Common myeloid progenitor, CD34-positive (primary cell): ENCODE measurements around the gene ACVR1.
A peak's percentile ranks its signal among the peaks of the same experiment; 100 is the strongest.
"Not testable (repeated sequence)": the region's sequence is repeated elsewhere in the genome, so short reads cannot be mapped to it uniquely, and the experiment has no call there.

Experiments
- CTCF ChIA-PET: fragments of 350-600 bp; sonication (Branson Sonifier 250); formaldehyde crosslinking; loops from one replicate; lab custom pipeline; 2021; ENCODE audit warnings: antibody characterized with exemption; lab: Charles Lee
- POLR2A ChIA-PET: fragments of 350-600 bp; sonication (Branson Sonifier 250); formaldehyde crosslinking; loops from one replicate; lab custom pipeline; 2021; ENCODE audit warnings: antibody characterized with exemption; lab: Charles Lee
- DNase-seq, 3 donors: peaks; one replicate each; pipeline versions ENCODE4 v3.0.0 to v3.0.0-alpha.2; 2013
- H3K27ac ChIP-seq, 2 experiments: 1 replicate in 1 of 2; 2 replicates in 1 of 2; pipeline ENCODE4 v1.7.0; 2013; ENCODE audit warnings: inconsistent platforms in 2 of 2, low read length in 2 of 2, mild to moderate bottlenecking in 2 of 2, low read depth in 1 of 2, moderate library complexity in 1 of 2; ENCODE audit not compliant: severe bottlenecking in 2 of 2, insufficient read depth in 1 of 2, poor library complexity in 1 of 2
- H3K27me3 ChIP-seq, 5 experiments: replicated peaks in 2 of 5; 1 replicate in 3 of 5; 2 replicates in 2 of 5; pipeline versions ENCODE4 v1.6.1 to v1.7.0; 2013; ENCODE audit warnings: low read length in 4 of 5, mild to moderate bottlenecking in 2 of 5, moderate library complexity in 2 of 5, inconsistent platforms in 1 of 5; ENCODE audit not compliant: insufficient read depth in 5 of 5, control insufficient read depth in 4 of 5
- H3K36me3 ChIP-seq, 4 experiments: 1 replicate in 2 of 4; 2 replicates in 2 of 4; pipeline versions ENCODE4 v1.6.1 to v1.7.0; 2013; ENCODE audit warnings: low read length in 3 of 4, control low read depth in 1 of 4, mild to moderate bottlenecking in 1 of 4; ENCODE audit not compliant: control insufficient read depth in 4 of 4, insufficient read depth in 4 of 4
- H3K4me1 ChIP-seq, 4 experiments: 1 replicate in 3 of 4; 2 replicates in 1 of 4; pipeline versions ENCODE4 v1.6.1 to v1.7.1; 2013; ENCODE audit warnings: low read length in 3 of 4, mild to moderate bottlenecking in 3 of 4, control low read depth in 1 of 4, inconsistent platforms in 1 of 4, moderate library complexity in 1 of 4; ENCODE audit not compliant: control insufficient read depth in 4 of 4, insufficient read depth in 4 of 4; ENCODE audit errors: control extremely low read depth in 1 of 4
- H3K4me3 ChIP-seq, 7 experiments: 1 replicate in 4 of 7; 2 replicates in 3 of 7; pipeline versions ENCODE4 v1.5.1 to v1.7.0; 2013; ENCODE audit warnings: mild to moderate bottlenecking in 7 of 7, low read length in 6 of 7, moderate library complexity in 6 of 7, inconsistent platforms in 2 of 7, low read depth in 2 of 7, control low read depth in 1 of 7; ENCODE audit not compliant: insufficient read depth in 4 of 7, control insufficient read depth in 1 of 7; ENCODE audit errors: extremely low read depth in 1 of 7
- H3K9me3 ChIP-seq, 5 experiments: 1 replicate in 4 of 5; 2 replicates in 1 of 5; pipeline versions ENCODE4 v1.6.1 to v1.7.1; 2013; ENCODE audit warnings: low read length in 4 of 5, mild to moderate bottlenecking in 2 of 5, inconsistent platforms in 1 of 5, low read depth in 1 of 5, moderate library complexity in 1 of 5; ENCODE audit not compliant: control insufficient read depth in 4 of 5, insufficient read depth in 2 of 5; ENCODE audit errors: control extremely low read depth in 1 of 5
- WGBS: methylation state at CpG from one replicate; pipeline ENCODE4 v1.1.5; 2013; ENCODE audit not compliant: insufficient coverage; 5-methylcytosine and 5-hydroxymethylcytosine counted together

Gene ACVR1

DNA sequence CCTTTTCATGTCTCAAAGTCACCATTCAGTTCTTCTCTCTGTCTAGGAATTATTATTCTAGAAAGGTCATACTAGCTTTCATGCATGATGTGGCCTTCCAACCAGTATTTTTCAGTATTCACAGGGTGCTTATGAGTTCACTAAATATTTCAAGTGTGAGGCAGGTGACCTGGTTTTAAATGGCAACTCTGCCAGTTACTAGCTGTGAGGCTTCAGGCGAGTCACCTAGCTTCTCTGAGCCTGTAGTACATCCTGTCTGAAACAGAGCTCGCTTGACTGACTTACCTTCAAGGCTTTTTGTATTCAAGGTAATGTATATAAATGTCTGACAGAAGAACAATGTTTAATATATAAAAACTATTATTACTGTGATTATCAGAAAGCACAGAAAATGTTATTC, 19.4 kb upstream of the ACVR1 start:
- Histone ChIP-seq H3K27me3 (no peaks in the 10 kb centered on the region), H3K4me1 (peaks cover 8 to 29% (median 13%) of the 10 kb centered on the region in 4 experiments), H3K27ac (no peak overlapping the region), H3K4me3 (no peak overlapping the region), H3K36me3 (no peaks in the 10 kb centered on the region), H3K9me3 (no peaks in the 10 kb centered on the region)
- DNase-seq: no peak
- ChIA-PET POLR2A (no interaction called here), CTCF (interaction anchor here (0.7 to 1.4 kb wide), 2 partner anchors 19 to 119 kb away, joined by 3 read pairs; partner anchors contain the start of gene ACVR1)
- no CpG with 5 or more reads among the region's 2 CpGs for WGBS

DNA sequence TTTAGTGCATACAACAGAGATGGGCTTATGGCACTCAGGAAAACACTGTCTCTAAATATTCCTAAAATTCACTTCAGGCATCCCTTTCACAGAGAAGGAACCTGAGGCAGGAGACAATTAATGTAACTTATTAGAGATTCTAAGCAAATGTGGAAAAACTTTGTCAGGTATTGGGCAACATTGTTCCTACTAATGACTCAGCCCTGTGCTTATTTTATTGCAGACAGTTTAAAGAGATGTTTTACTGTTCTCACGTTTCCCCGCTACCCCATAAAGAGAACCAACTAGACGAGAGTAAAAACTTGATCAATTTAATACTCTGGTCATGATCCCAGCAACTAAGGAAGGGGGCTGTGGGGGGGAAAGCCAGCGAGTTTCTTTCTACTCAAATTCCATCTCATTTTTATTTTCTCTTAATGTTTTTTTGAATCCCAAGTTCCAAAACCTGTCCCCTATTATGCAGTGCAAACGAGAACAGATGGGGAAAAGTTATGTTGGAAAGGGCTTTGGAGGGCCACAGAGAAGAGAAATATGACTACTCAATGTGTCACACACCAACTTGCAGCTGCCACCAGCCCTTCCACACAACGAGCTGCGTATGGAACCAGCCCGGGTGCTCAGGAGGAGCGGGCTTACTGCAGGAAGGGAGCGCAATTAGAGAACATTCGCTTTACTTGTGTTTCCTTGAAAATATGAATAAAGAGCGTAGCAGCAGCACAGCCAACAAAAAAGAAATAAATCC, 18.7 kb upstream of the ACVR1 start:
- peaks cover 8 to 29% (median 13%) of the 10 kb centered on the region in 4 experiments for H3K4me1 ChIP-seq
- H3K27ac ChIP-seq: no peak overlapping the region
- ChIA-PET POLR2A (no interaction called here), CTCF (interaction anchor here (0.7 to 1.4 kb wide), 2 partner anchors 18 to 118 kb away, joined by 3 read pairs; partner anchors contain the start of gene ACVR1)
- no peaks in the 10 kb centered on the region for H3K36me3 ChIP-seq
- H3K27me3 ChIP-seq: no peaks in the 10 kb centered on the region
- WGBS: 96% methylated on average over 10 of the region's 12 CpGs
- no peaks in the 10 kb centered on the region for H3K9me3 ChIP-seq
- peak in 2 of 3 donors; percentile 26 to 39 for DNase-seq
- H3K4me3 ChIP-seq: no peak overlapping the region

DNA sequence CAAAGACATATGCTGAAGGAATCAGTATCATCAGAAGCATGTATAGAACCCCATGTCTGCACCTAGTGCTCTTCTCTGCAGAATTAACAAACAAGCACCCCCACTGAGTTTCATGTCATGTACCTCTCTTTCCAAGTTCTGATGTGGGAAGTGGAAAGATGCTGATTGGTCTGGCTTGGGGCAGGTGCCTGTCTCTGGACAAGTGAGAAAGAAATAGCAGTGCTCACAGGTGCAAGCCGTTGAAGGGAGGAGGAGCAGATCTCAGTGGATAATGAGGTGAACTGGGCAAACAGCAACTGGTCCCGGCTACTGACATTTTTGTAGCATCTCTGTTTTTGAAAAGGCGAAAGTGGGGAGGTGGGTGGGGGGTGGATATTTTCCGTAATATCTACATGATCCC, 17.5 kb upstream of the ACVR1 start:
- Histone ChIP-seq H3K4me1 (peaks cover 3 to 21% (median 10%) of the 10 kb centered on the region in 4 experiments), H3K9me3 (no peaks in the 10 kb centered on the region), H3K36me3 (no peaks in the 10 kb centered on the region), H3K27ac (no peak overlapping the region), H3K27me3 (no peaks in the 10 kb centered on the region), H3K4me3 (no peak overlapping the region)
- ChIA-PET CTCF (no interaction called here), POLR2A (interaction anchor here (0.6 kb wide), 1 partner anchor 109 kb away, joined by 3 read pairs; no protein-coding TSS in a partner anchor)
- WGBS: 92% methylated on average over 4 of the region's 4 CpGs
- DNase-seq: no peak

DNA sequence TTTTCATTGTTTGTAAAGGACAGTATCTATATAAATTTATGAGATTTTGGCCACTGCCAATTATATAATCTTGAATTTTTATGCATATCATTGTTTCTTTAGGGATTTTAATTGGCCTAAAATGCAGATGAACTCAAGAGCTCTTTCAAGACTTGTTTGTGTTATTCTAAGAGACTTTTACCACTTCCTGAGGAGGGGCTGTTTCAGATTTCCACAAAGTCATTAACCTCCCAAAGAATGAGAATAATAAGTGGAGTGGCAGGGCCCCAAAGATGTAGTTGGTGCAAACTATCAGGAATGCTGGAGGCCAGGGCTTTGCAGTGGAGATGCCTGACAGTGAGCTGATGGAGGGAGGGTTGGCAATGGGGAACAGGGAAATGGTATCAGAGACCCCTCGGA, 15.5 kb upstream of the ACVR1 start:
- POLR2A ChIA-PET: no interaction called here
- no peaks in the 10 kb centered on the region for H3K27me3 ChIP-seq
- DNase-seq: no peak
- no peaks in the 10 kb centered on the region for H3K36me3 ChIP-seq
- CTCF ChIA-PET: interaction anchor here (0.6 to 1.8 kb wide), 4 partner anchors 9 to 339 kb away, joined by 3 to 10 read pairs (median 5); partner anchors contain the start of gene ACVR1
- H3K4me3 ChIP-seq: no peak overlapping the region
- no peak overlapping the region for H3K27ac ChIP-seq
- 100% methylated on average over 1 of the region's 1 CpG for WGBS
- no peaks in the 10 kb centered on the region for H3K9me3 ChIP-seq
- peaks cover 0 to 6% (median 3%) of the 10 kb centered on the region in 4 experiments for H3K4me1 ChIP-seq

DNA sequence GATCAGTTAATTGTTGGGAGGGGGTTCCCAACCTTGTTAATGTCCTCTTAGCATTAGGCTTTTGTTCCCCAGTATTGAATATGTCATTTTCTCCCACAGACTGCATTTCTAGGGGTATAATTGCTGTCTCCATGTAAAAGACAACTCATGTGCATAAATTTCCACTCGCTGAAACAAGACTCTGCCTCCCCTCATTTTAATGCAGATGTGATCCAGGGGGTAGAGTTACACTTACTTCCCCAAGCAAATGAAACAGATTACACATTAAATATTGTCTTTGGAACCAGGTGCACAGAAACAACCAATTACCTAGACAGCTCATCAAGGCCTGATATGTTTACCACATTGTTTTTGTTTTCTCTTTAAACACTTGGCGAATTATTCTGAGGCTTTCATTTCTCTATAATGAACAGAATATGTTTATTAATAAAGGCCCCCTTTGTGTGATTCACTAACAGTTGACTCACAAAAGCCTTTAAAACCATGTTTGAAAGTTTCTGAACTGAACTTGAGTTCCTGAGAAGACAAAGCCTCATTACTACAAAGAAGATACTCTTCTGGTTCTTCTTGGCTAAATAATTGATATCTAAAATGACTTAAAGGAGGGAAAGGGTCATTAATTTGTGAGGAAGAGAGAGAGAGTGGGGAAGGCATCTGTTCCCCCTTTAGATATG, 15.0 kb upstream of the ACVR1 start:
- POLR2A ChIA-PET: no interaction called here
- Histone ChIP-seq H3K27me3 (no peaks in the 10 kb centered on the region), H3K9me3 (no peaks in the 10 kb centered on the region), H3K27ac (no peak overlapping the region), H3K36me3 (no peaks in the 10 kb centered on the region), H3K4me1 (peaks cover 0 to 6% (median 3%) of the 10 kb centered on the region in 4 experiments), H3K4me3 (no peak overlapping the region)
- CTCF ChIA-PET: interaction anchor here (1.6 to 1.8 kb wide), 2 partner anchors 10 to 15 kb away, joined by 7 to 10 read pairs; partner anchors contain the start of gene ACVR1
- no peak for DNase-seq
- 100% methylated on average over 1 of the region's 2 CpGs for WGBS

DNA sequence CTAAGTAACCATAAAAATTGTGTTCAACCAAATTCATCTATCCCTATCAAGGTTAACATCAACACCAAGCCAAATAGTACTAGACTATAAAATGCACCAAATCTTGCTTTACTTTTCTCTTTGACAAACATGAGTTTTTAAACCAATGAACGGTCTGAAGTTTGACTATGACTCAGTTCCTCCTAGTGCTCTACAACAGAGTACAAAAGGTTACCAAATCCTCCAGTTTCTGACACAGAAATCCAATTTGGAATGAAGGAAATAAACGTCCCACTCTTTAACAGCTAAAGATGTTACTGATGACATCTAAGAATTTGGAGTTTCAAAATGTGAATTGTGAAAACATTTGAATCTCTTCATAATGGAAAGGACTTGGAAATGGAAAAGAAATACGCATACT, 11.8 kb upstream of the ACVR1 start:
- H3K4me1 ChIP-seq: peaks cover 0 to 6% (median 3%) of the 10 kb centered on the region in 4 experiments
- CTCF ChIA-PET: interaction anchor here (0.9 to 1.2 kb wide), 2 partner anchors 12 to 53 kb away, joined by 3 to 4 read pairs; partner anchors contain the start of gene ACVR1
- no peak overlapping the region for H3K4me3 ChIP-seq
- no peaks in the 10 kb centered on the region for H3K36me3 ChIP-seq
- DNase-seq: no peak
- POLR2A ChIA-PET: no interaction called here
- WGBS: 100% methylated on average over 1 of the region's 3 CpGs
- H3K27me3 ChIP-seq: no peaks in the 10 kb centered on the region
- H3K27ac ChIP-seq: no peak overlapping the region
- H3K9me3 ChIP-seq: no peaks in the 10 kb centered on the region

DNA sequence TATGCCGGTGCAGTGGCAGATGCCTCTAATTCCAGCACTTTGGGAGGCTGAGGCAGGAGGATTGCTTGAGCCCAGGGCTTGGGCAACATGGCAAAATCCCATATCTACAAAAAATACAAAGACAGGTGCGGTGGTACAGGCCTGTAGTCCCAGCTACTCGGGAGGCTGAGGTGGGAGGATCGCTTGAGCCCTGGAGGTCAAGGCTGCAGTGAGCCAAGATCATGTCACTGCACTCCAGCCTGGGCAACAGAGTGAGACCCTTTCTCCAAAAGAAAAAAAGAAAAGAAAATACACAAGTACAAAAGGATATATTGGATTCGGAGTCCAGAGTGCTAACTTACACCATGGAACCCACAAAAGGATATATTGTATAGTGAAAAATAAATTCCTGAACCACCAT, 8.4 kb upstream of the ACVR1 start:
- H3K9me3 ChIP-seq, H3K4me1 ChIP-seq, H3K36me3 ChIP-seq, H3K27ac ChIP-seq, POLR2A ChIA-PET, H3K27me3 ChIP-seq, CTCF ChIA-PET, H3K4me3 ChIP-seq, DNase-seq: not testable (repeated sequence)
- WGBS: 93% methylated on average over 3 of the region's 5 CpGs
